ENCODE measurements around the gene EIF3L. TPM values are rescaled to one million over a fixed set of nuclear protein-coding genes. Genes with fewer than 3 reads are reported as not detected.

Gene EIF3L
- total and polyA plus RNA-seq, 7 experiments from 2014 or later = 338 to 586 (median 496) TPM

GRCh38 chr22:37916311-37916710, 67.1 kb downstream of the EIF3L start:
- ATAC-seq (no peak), DNase-seq (no peak)
- no peaks in the 10 kb centered on the region for H3K4me1 ChIP-seq (ENCODE audit: control insufficient read depth in 2 of 2, insufficient read depth in 2 of 2, low read length in 2 of 2)
- no peak overlapping the region for H3K27ac ChIP-seq (ENCODE audit: low read depth, low read length)
- H3K4me3 Mint-ChIP-seq = no peak overlapping the region
- H3K36me3 Mint-ChIP-seq = peaks cover 0 to 17% (median 4%) of the 10 kb centered on the region in 5 donors
- H3K4me1 Mint-ChIP-seq = peaks cover 6 to 16% (median 9%) of the 10 kb centered on the region in 7 donors
- no peaks in the 10 kb centered on the region for H3K9me3 Mint-ChIP-seq
- ChIA-PET CTCF (interaction anchor here (1.2 kb wide), 1 partner anchor 29 kb away, joined by 3 read pairs; no protein-coding TSS in a partner anchor), POLR2A (interaction anchor here (0.5 to 0.6 kb wide), 2 partner anchors 8 to 18 kb away, joined by 3 to 4 read pairs; no protein-coding TSS in a partner anchor)
- H3K36me3 ChIP-seq (ENCODE audit: control insufficient read depth in 2 of 3, insufficient read depth in 3 of 3, low read length in 3 of 3) = peaks cover 0 to 37% (median 4%) of the 10 kb centered on the region in 3 experiments
- H3K9me3 ChIP-seq (ENCODE audit: control insufficient read depth in 2 of 3, low read length in 3 of 3) = no peaks in the 10 kb centered on the region
- no peak overlapping the region for H3K4me3 ChIP-seq (ENCODE audit: low read length)
- H3K27me3 ChIP-seq (ENCODE audit: control insufficient read depth in 2 of 2, insufficient read depth in 2 of 2, low read length in 2 of 2) = no peaks in the 10 kb centered on the region
- intact Hi-C loops (cut with micrococcal nuclease) = no loop called here
- H3K27ac Mint-ChIP-seq = no peak overlapping the region
- H3K27me3 Mint-ChIP-seq = no peaks in the 10 kb centered on the region

- H3K4me1 Mint-ChIP-seq = peaks cover 0 to 7% (median 6%) of the 10 kb centered on the region in 7 donors
- Histone ChIP-seq H3K4me1 (ENCODE audit: control insufficient read depth in 2 of 2, insufficient read depth in 2 of 2, low read length in 2 of 2) (no peaks in the 10 kb centered on the region), H3K36me3 (ENCODE audit: control insufficient read depth in 2 of 3, insufficient read depth in 3 of 3, low read length in 3 of 3) (peaks cover 0 to 43% (median 4%) of the 10 kb centered on the region in 3 experiments), H3K27me3 (ENCODE audit: control insufficient read depth in 2 of 2, insufficient read depth in 2 of 2, low read length in 2 of 2) (no peaks in the 10 kb centered on the region), H3K27ac (ENCODE audit: low read depth, low read length) (no peak overlapping the region), H3K4me3 (ENCODE audit: low read length) (no peak overlapping the region), H3K9me3 (ENCODE audit: control insufficient read depth in 2 of 3, low read length in 3 of 3) (no peaks in the 10 kb centered on the region)
- H3K27me3 Mint-ChIP-seq = no peaks in the 10 kb centered on the region
- H3K36me3 Mint-ChIP-seq = peaks cover 0 to 16% (median 4%) of the 10 kb centered on the region in 5 donors
- DNase-seq = no peak
- POLR2A ChIA-PET = no interaction called here
- intact Hi-C loops (cut with micrococcal nuclease) = loop anchor here in 1 of 2 donors (1.0 kb wide), 1 partner anchor 11 kb away; no protein-coding TSS in a partner anchor
- H3K27ac Mint-ChIP-seq = peak overlapping the region in 2 of 9 donors; percentile 23 to 31
- CTCF ChIA-PET = interaction anchor here (1.2 kb wide), 1 partner anchor 31 kb away, joined by 3 read pairs; no protein-coding TSS in a partner anchor
- no peak for ATAC-seq
- H3K9me3 Mint-ChIP-seq = no peaks in the 10 kb centered on the region
- no peak overlapping the region for H3K4me3 Mint-ChIP-seq
These were observed 68.8 kb downstream of the EIF3L start for GRCh38 chr22:37917874-37918548.

GRCh38 chr22:37918580-37919270, 69.5 kb downstream of the EIF3L start:
- Histone ChIP-seq H3K9me3 (ENCODE audit: control insufficient read depth in 2 of 3, low read length in 3 of 3) (no peaks in the 10 kb centered on the region), H3K27me3 (ENCODE audit: control insufficient read depth in 2 of 2, insufficient read depth in 2 of 2, low read length in 2 of 2) (no peaks in the 10 kb centered on the region), H3K27ac (ENCODE audit: low read depth, low read length) (no peak overlapping the region), H3K4me3 (ENCODE audit: low read length) (no peak overlapping the region), H3K4me1 (ENCODE audit: control insufficient read depth in 2 of 2, insufficient read depth in 2 of 2, low read length in 2 of 2) (no peaks in the 10 kb centered on the region), H3K36me3 (ENCODE audit: control insufficient read depth in 2 of 3, insufficient read depth in 3 of 3, low read length in 3 of 3) (peaks cover 0 to 42% (median 4%) of the 10 kb centered on the region in 3 experiments)
- ATAC-seq (no peak), DNase-seq (no peak)
- Mint-ChIP-seq H3K4me3 (no peak overlapping the region), H3K27ac (peak overlapping the region in 2 of 9 donors; percentile 23 to 31), H3K9me3 (no peaks in the 10 kb centered on the region), H3K27me3 (no peaks in the 10 kb centered on the region), H3K36me3 (peaks cover 0 to 17% (median 4%) of the 10 kb centered on the region in 5 donors), H3K4me1 (peaks cover 0 to 7% (median 6%) of the 10 kb centered on the region in 7 donors)
- intact Hi-C loops (cut with micrococcal nuclease) = no loop called here
- ChIA-PET POLR2A (no interaction called here), CTCF (interaction anchor here (1.2 kb wide), 1 partner anchor 16 kb away, joined by 4 read pairs; no protein-coding TSS in a partner anchor)

GRCh38 chr22:37920126-37920525, 70.9 kb downstream of the EIF3L start:
- DNase-seq = no peak
- ChIA-PET CTCF (no interaction called here), POLR2A (no interaction called here)
- Histone ChIP-seq H3K9me3 (ENCODE audit: control insufficient read depth in 2 of 3, low read length in 3 of 3) (no peaks in the 10 kb centered on the region), H3K27ac (ENCODE audit: low read depth, low read length) (peak overlapping the region; percentile 7), H3K4me3 (ENCODE audit: low read length) (no peak overlapping the region), H3K4me1 (ENCODE audit: control insufficient read depth in 2 of 2, insufficient read depth in 2 of 2, low read length in 2 of 2) (no peaks in the 10 kb centered on the region), H3K27me3 (ENCODE audit: control insufficient read depth in 2 of 2, insufficient read depth in 2 of 2, low read length in 2 of 2) (no peaks in the 10 kb centered on the region), H3K36me3 (ENCODE audit: control insufficient read depth in 2 of 3, insufficient read depth in 3 of 3, low read length in 3 of 3) (peaks cover 0 to 56% (median 4%) of the 10 kb centered on the region in 3 experiments)
- intact Hi-C loops (cut with micrococcal nuclease) = no loop called here
- Mint-ChIP-seq H3K27me3 (no peaks in the 10 kb centered on the region), H3K4me1 (peaks cover 0 to 7% (median 6%) of the 10 kb centered on the region in 7 donors), H3K9me3 (no peaks in the 10 kb centered on the region), H3K4me3 (peak overlapping the region in 8 of 10 donors; percentile 33 to 72 (median 64)), H3K36me3 (peaks cover 0 to 17% (median 4%) of the 10 kb centered on the region in 5 donors), H3K27ac (peak overlapping the region; percentile 54 to 93 (median 86))
- no peak for ATAC-seq

GRCh38 chr22:37922191-37922590, 73.0 kb downstream of the EIF3L start:
- H3K4me1 ChIP-seq (ENCODE audit: control insufficient read depth in 2 of 2, insufficient read depth in 2 of 2, low read length in 2 of 2) = no peaks in the 10 kb centered on the region
- CTCF ChIA-PET = no interaction called here
- H3K27ac ChIP-seq (ENCODE audit: low read depth, low read length) = no peak overlapping the region
- ATAC-seq (no peak), DNase-seq (no peak)
- Mint-ChIP-seq H3K27me3 (no peaks in the 10 kb centered on the region), H3K36me3 (peaks cover 0 to 9% (median 4%) of the 10 kb centered on the region in 5 donors), H3K9me3 (no peaks in the 10 kb centered on the region), H3K4me1 (peaks cover 0 to 7% (median 6%) of the 10 kb centered on the region in 7 donors), H3K27ac (no peak overlapping the region), H3K4me3 (no peak overlapping the region)
- no peak overlapping the region for H3K4me3 ChIP-seq (ENCODE audit: low read length)
- POLR2A ChIA-PET = interaction anchor here (1.0 kb wide), 1 partner anchor 17 kb away, joined by 3 read pairs; no protein-coding TSS in a partner anchor
- H3K27me3 ChIP-seq (ENCODE audit: control insufficient read depth in 2 of 2, insufficient read depth in 2 of 2, low read length in 2 of 2) = no peaks in the 10 kb centered on the region
- intact Hi-C loops (cut with micrococcal nuclease) = no loop called here
- H3K9me3 ChIP-seq (ENCODE audit: control insufficient read depth in 2 of 3, low read length in 3 of 3) = no peaks in the 10 kb centered on the region
- peaks cover 0 to 67% (median 4%) of the 10 kb centered on the region in 3 experiments for H3K36me3 ChIP-seq (ENCODE audit: control insufficient read depth in 2 of 3, insufficient read depth in 3 of 3, low read length in 3 of 3)

GRCh38 chr22:37923927-37924326, 74.7 kb downstream of the EIF3L start:
- Mint-ChIP-seq H3K27me3 (no peaks in the 10 kb centered on the region), H3K4me3 (no peak overlapping the region), H3K4me1 (peaks cover 2 to 7% (median 6%) of the 10 kb centered on the region in 7 donors), H3K36me3 (peaks cover 0 to 9% (median 8%) of the 10 kb centered on the region in 5 donors), H3K9me3 (no peaks in the 10 kb centered on the region), H3K27ac (peak overlapping the region in 1 of 9 donors; percentile 65)
- POLR2A ChIA-PET = interaction anchor here (0.5 kb wide), 1 partner anchor 1393 kb away, joined by 5 read pairs; no protein-coding TSS in a partner anchor
- Histone ChIP-seq H3K27me3 (ENCODE audit: control insufficient read depth in 2 of 2, insufficient read depth in 2 of 2, low read length in 2 of 2) (no peaks in the 10 kb centered on the region), H3K9me3 (ENCODE audit: control insufficient read depth in 2 of 3, low read length in 3 of 3) (no peaks in the 10 kb centered on the region), H3K4me3 (ENCODE audit: low read length) (no peak overlapping the region), H3K36me3 (ENCODE audit: control insufficient read depth in 2 of 3, insufficient read depth in 3 of 3, low read length in 3 of 3) (peaks cover 0 to 61% (median 0%) of the 10 kb centered on the region in 3 experiments), H3K27ac (ENCODE audit: low read depth, low read length) (no peak overlapping the region), H3K4me1 (ENCODE audit: control insufficient read depth in 2 of 2, insufficient read depth in 2 of 2, low read length in 2 of 2) (no peaks in the 10 kb centered on the region)
- intact Hi-C loops (cut with micrococcal nuclease) = no loop called here
- ATAC-seq = no peak
- CTCF ChIA-PET = interaction anchor here (0.7 kb wide), 1 partner anchor 60 kb away, joined by 3 read pairs; no protein-coding TSS in a partner anchor
- DNase-seq = no peak
